Measurements from ENCODE around the gene PDE4A. TPM values are rescaled to one million over a fixed set of nuclear protein-coding genes. Genes with fewer than 3 reads are reported as not detected.
"Not testable (repeated sequence)": the region's sequence is repeated elsewhere in the genome, so short reads cannot be mapped to it uniquely, and the experiment has no call there.

PDE4A gene
- total and polyA plus RNA-seq, 9 donors = 0.71 to 4.8 (median 2.6) TPM

DNA sequence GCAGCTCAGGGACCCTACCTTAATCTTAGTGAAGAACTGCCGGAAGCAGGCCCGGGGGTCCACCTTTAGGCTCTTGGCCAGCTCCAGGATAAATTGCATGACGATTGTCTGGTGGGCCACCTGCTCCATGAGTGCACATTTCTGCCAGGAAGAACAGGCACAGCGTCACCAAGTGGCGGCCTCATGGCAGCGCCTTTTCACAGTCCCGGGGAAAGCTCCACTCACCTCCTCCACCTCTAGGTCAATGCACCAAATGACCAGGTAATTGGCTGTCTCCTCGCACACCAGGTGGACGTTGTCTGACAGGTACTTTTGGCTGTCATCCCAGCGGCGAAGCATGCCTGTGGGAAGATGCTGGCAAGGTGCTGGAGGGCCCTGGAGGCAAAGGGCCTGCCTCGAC lies 25.3 kb upstream of the PDE4A start:
- intact Hi-C loops (cut with DNase I) = loop anchor here in 1 of 4 donors (10.0 kb wide), 1 partner anchor 460 kb away; the partner anchor contains the start of gene OLFM2
- no peak for DNase-seq
- H3K27me3 ChIP-seq = no peaks in the 10 kb centered on the region
- H3K4me1 ChIP-seq (ENCODE audit: insufficient read depth) = no peaks in the 10 kb centered on the region
- 80 to 86% (median 82%) methylated on average over 12 of the region's 12 CpGs for WGBS, 3 donors
- TF ChIP-seq, protein P1, sequence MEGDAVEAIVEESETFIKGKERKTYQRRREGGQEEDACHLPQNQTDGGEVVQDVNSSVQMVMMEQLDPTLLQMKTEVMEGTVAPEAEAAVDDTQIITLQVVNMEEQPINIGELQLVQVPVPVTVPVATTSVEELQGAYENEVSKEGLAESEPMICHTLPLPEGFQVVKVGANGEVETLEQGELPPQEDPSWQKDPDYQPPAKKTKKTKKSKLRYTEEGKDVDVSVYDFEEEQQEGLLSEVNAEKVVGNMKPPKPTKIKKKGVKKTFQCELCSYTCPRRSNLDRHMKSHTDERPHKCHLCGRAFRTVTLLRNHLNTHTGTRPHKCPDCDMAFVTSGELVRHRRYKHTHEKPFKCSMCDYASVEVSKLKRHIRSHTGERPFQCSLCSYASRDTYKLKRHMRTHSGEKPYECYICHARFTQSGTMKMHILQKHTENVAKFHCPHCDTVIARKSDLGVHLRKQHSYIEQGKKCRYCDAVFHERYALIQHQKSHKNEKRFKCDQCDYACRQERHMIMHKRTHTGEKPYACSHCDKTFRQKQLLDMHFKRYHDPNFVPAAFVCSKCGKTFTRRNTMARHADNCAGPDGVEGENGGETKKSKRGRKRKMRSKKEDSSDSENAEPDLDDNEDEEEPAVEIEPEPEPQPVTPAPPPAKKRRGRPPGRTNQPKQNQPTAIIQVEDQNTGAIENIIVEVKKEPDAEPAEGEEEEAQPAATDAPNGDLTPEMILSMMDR (IDR thresholded peaks at IDR 0.05) = no peak
- H3K4me3 ChIP-seq = no peak overlapping the region
- no peak overlapping the region for H3K27ac ChIP-seq
- H3K36me3 ChIP-seq = no peaks in the 10 kb centered on the region
- H3K9me3 ChIP-seq = no peaks in the 10 kb centered on the region

DNA sequence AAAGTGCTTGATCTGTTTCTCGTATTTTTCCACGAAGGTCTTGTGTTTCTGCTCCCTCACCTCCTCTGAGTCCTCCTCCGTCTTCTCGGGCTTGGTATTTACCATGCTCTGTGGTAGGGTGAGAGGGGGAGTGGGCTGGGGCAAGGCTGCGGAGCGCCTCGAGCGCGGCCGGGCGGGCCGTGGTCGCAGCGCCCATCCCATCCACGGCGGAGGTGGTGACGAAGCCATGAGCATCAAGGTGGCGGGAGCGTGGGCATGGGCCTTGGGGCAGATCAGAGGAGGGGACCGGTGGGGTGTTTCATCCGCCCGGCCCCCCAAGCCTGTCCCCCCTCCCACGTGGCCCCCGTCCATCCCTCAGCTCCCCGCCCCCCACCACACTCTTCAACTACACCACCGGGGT lies 24.9 kb upstream of the PDE4A start:
- Histone ChIP-seq H3K9me3 (no peaks in the 10 kb centered on the region), H3K4me3 (no peak overlapping the region), H3K27me3 (no peaks in the 10 kb centered on the region), H3K4me1 (ENCODE audit: insufficient read depth) (no peaks in the 10 kb centered on the region), H3K36me3 (no peaks in the 10 kb centered on the region), H3K27ac (no peak overlapping the region)
- intact Hi-C loops (cut with DNase I) = loop anchor here in 1 of 4 donors (10.0 kb wide), 1 partner anchor 461 kb away; the partner anchor contains the start of gene OLFM2
- WGBS, 3 donors = 85 to 88% (median 88%) methylated on average over 26 of the region's 26 CpGs
- TF ChIP-seq POLR2A (IDR thresholded peaks at IDR 0.05) = no peak
- TF ChIP-seq EP300 (IDR thresholded peaks at IDR 0.05) = no peak
- TF ChIP-seq, protein P1 (IDR thresholded peaks at IDR 0.05) = no peak
- DNase-seq = no peak

DNA sequence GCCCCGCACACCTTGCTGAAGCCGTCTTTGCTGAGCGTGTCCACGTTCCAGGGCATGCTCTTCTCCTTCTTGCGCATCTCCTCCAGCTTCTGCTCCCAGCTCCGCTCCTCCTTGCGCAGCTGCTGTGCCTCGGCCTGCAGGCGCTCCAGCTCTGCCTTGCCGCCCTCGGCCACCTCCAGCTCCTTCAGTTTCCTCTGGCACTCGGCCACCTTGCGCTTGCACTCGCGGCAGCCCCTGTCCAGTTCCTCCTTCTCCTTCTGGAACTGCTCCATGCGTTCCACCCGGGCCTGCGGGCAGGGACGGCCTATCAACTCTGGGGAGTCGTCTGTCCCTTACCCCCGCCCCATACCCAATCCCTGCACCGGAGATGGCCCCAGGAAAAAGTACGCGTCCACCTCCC lies 24.4 kb upstream of the PDE4A start:
- no peak for DNase-seq
- no peaks in the 10 kb centered on the region for H3K27me3 ChIP-seq
- intact Hi-C loops (cut with DNase I) = loop anchor here in 1 of 4 donors (10.0 kb wide), 1 partner anchor 461 kb away; the partner anchor contains the start of gene OLFM2
- no peaks in the 10 kb centered on the region for H3K9me3 ChIP-seq
- no peak overlapping the region for H3K4me3 ChIP-seq
- TF ChIP-seq POLR2A (IDR thresholded peaks at IDR 0.05) (no peak), EP300 (IDR thresholded peaks at IDR 0.05) (no peak)
- TF ChIP-seq, protein P1 (IDR thresholded peaks at IDR 0.05) = no peak
- 67 to 76% (median 71%) methylated on average over 24 of the region's 24 CpGs for WGBS, 3 donors
- no peaks in the 10 kb centered on the region for H3K4me1 ChIP-seq (ENCODE audit: insufficient read depth)
- H3K36me3 ChIP-seq = no peaks in the 10 kb centered on the region
- H3K27ac ChIP-seq = no peak overlapping the region

DNA sequence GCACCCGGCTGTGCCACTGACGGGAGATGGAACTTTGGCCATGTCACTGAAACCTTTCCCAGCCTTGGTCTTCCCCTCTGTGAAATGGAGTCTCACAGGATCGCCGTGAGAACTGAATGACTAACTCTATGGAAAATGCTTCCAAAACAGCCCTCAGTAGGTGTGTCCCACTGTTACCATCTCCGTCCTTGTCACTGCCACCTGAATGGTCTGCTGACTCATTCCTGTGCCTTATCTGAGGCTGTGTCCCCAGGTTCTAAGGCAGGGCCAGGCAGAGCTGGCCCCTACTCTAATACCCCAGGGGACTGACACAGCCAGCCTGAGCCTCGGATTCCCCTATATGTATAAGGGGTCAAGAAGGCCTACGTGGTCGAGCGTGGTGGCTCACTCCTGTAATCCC lies 21.5 kb upstream of the PDE4A start:
- intact Hi-C loops (cut with DNase I) = loop anchor here in 1 of 4 donors (10.0 kb wide), 1 partner anchor 464 kb away; the partner anchor contains the start of gene OLFM2

DNA sequence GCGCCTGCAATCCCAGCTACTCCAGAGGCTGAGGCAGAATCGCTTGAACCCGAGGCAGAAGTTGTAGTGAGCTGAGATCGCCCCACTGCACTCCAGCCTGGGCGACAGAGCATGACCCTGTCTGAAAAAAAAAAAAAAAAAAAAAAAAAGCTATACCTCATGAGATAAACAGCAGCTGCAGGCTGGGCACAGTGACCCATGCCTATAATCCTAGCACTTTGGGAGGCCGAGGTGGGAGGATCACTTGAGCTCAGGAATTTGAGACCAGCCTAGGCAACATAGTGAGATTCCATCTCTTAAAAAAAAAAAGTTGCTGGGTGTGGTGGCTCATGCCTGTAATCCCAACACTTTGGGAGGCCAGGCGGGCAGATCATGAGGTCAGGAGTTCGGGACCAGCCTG lies 21.0 kb upstream of the PDE4A start:
- not testable (repeated sequence) for DNase-seq, H3K4me3 ChIP-seq, H3K9me3 ChIP-seq, H3K36me3 ChIP-seq, H3K27ac ChIP-seq, H3K27me3 ChIP-seq
- intact Hi-C loops (cut with DNase I) = loop anchor here in 1 of 4 donors (10.0 kb wide), 1 partner anchor 465 kb away; the partner anchor contains the start of gene OLFM2
- peaks cover 11% of the 10 kb centered on the region for H3K4me1 ChIP-seq (ENCODE audit: insufficient read depth)
- WGBS, 3 donors = 85 to 97% (median 91%) methylated on average over 8 of the region's 8 CpGs

More for the DNA sequence above, 21.5 kb upstream of the PDE4A start:
- TF ChIP-seq POLR2A (IDR thresholded peaks at IDR 0.05) (no peak), EP300 (IDR thresholded peaks at IDR 0.05) (no peak)
- TF ChIP-seq, protein P1 (IDR thresholded peaks at IDR 0.05) = no peak
- no peak overlapping the region for H3K4me3 ChIP-seq
- H3K36me3 ChIP-seq = no peaks in the 10 kb centered on the region
- WGBS, 3 donors = 87 to 92% (median 88%) methylated on average over 9 of the region's 9 CpGs
- no peak overlapping the region for H3K27ac ChIP-seq
- DNase-seq = no peak
- H3K4me1 ChIP-seq (ENCODE audit: insufficient read depth) = peaks cover 11% of the 10 kb centered on the region
- H3K27me3 ChIP-seq = no peaks in the 10 kb centered on the region
- H3K9me3 ChIP-seq = no peaks in the 10 kb centered on the region

Data from ovary (tissue), 9 donors.